ENCODE results near the gene ELK3.
A peak's percentile ranks its signal among the peaks of the same experiment; 100 is the strongest.

The ELK3 gene

GRCh38 chr12:96211988-96212387, 17.8 kb downstream of the ELK3 start:
- Mint-ChIP-seq H3K36me3 (ENCODE audit: low read depth) (peaks cover 18% of the 10 kb centered on the region), H3K9me3 (no peaks in the 10 kb centered on the region), H3K4me3 (no peak overlapping the region), H3K27ac (no peak overlapping the region), H3K4me1 (ENCODE audit: low read depth) (peaks cover 76% of the 10 kb centered on the region), H3K27me3 (no peaks in the 10 kb centered on the region)
- intact Hi-C loops (cut with micrococcal nuclease), result loop anchor here (5.0 to 10.0 kb wide), 2 partner anchors 87 to 195 kb away; no protein-coding TSS in a partner anchor

GRCh38 chr12:96212456-96213375, 18.5 kb downstream of the ELK3 start:
- H3K27me3 Mint-ChIP-seq, result no peaks in the 10 kb centered on the region
- H3K27ac Mint-ChIP-seq, result no peak overlapping the region
- H3K36me3 Mint-ChIP-seq (ENCODE audit: low read depth), result peaks cover 23% of the 10 kb centered on the region
- peaks cover 69% of the 10 kb centered on the region for H3K4me1 Mint-ChIP-seq (ENCODE audit: low read depth)
- intact Hi-C loops (cut with micrococcal nuclease), result loop anchor here (5.0 to 10.0 kb wide), 2 partner anchors 88 to 195 kb away; no protein-coding TSS in a partner anchor
- no peak overlapping the region for H3K4me3 Mint-ChIP-seq
- H3K9me3 Mint-ChIP-seq, result no peaks in the 10 kb centered on the region

- H3K4me1 Mint-ChIP-seq (ENCODE audit: low read depth), result peaks cover 63% of the 10 kb centered on the region
- intact Hi-C loops (cut with micrococcal nuclease), result loop anchor here (5.0 to 10.0 kb wide), 2 partner anchors 89 to 197 kb away; no protein-coding TSS in a partner anchor
- no peak overlapping the region for H3K4me3 Mint-ChIP-seq
- peak overlapping the region; percentile 25 for H3K27ac Mint-ChIP-seq
- peaks cover 25% of the 10 kb centered on the region for H3K36me3 Mint-ChIP-seq (ENCODE audit: low read depth)
- no peaks in the 10 kb centered on the region for H3K9me3 Mint-ChIP-seq
- H3K27me3 Mint-ChIP-seq, result no peaks in the 10 kb centered on the region
Measured at GRCh38 chr12:96213869-96214268, 19.7 kb downstream of the ELK3 start.

GRCh38 chr12:96215919-96216273, 21.7 kb downstream of the ELK3 start:
- Mint-ChIP-seq H3K9me3 (no peaks in the 10 kb centered on the region), H3K27ac (no peak overlapping the region), H3K27me3 (no peaks in the 10 kb centered on the region), H3K36me3 (ENCODE audit: low read depth) (peaks cover 38% of the 10 kb centered on the region), H3K4me3 (no peak overlapping the region), H3K4me1 (ENCODE audit: low read depth) (peaks cover 56% of the 10 kb centered on the region)
- intact Hi-C loops (cut with micrococcal nuclease), result loop anchor here (1.0 to 10.0 kb wide), 3 partner anchors 91 to 300 kb away; no protein-coding TSS in a partner anchor

GRCh38 chr12:96218989-96219678, 25.0 kb downstream of the ELK3 start:
- peak overlapping the region; percentile 14 for H3K27ac Mint-ChIP-seq
- H3K9me3 Mint-ChIP-seq, result no peaks in the 10 kb centered on the region
- intact Hi-C loops (cut with micrococcal nuclease), result loop anchor here (10.0 kb wide), 1 partner anchor 94 kb away; no protein-coding TSS in a partner anchor
- H3K36me3 Mint-ChIP-seq (ENCODE audit: low read depth), result peaks cover 41% of the 10 kb centered on the region
- H3K4me1 Mint-ChIP-seq (ENCODE audit: low read depth), result peaks cover 32% of the 10 kb centered on the region
- no peak overlapping the region for H3K4me3 Mint-ChIP-seq
- H3K27me3 Mint-ChIP-seq, result no peaks in the 10 kb centered on the region

GRCh38 chr12:96219700-96220206, 25.6 kb downstream of the ELK3 start:
- Mint-ChIP-seq H3K4me3 (no peak overlapping the region), H3K9me3 (no peaks in the 10 kb centered on the region), H3K27ac (peak overlapping the region; percentile 14), H3K4me1 (ENCODE audit: low read depth) (peaks cover 32% of the 10 kb centered on the region), H3K36me3 (ENCODE audit: low read depth) (peaks cover 44% of the 10 kb centered on the region), H3K27me3 (no peaks in the 10 kb centered on the region)
- intact Hi-C loops (cut with micrococcal nuclease), result loop anchor here (10.0 kb wide), 1 partner anchor 95 kb away; no protein-coding TSS in a partner anchor

GRCh38 chr12:96220902-96221301, 26.7 kb downstream of the ELK3 start:
- H3K27me3 Mint-ChIP-seq, result no peaks in the 10 kb centered on the region
- H3K27ac Mint-ChIP-seq, result no peak overlapping the region
- no peaks in the 10 kb centered on the region for H3K9me3 Mint-ChIP-seq
- no peak overlapping the region for H3K4me3 Mint-ChIP-seq
- peaks cover 24% of the 10 kb centered on the region for H3K4me1 Mint-ChIP-seq (ENCODE audit: low read depth)
- intact Hi-C loops (cut with micrococcal nuclease), result no loop called here
- H3K36me3 Mint-ChIP-seq (ENCODE audit: low read depth), result peaks cover 56% of the 10 kb centered on the region

GRCh38 chr12:96221391-96221790, 27.2 kb downstream of the ELK3 start:
- H3K27ac Mint-ChIP-seq, result no peak overlapping the region
- H3K36me3 Mint-ChIP-seq (ENCODE audit: low read depth), result peaks cover 61% of the 10 kb centered on the region
- H3K4me3 Mint-ChIP-seq, result no peak overlapping the region
- intact Hi-C loops (cut with micrococcal nuclease), result no loop called here
- H3K9me3 Mint-ChIP-seq, result no peaks in the 10 kb centered on the region
- peaks cover 24% of the 10 kb centered on the region for H3K4me1 Mint-ChIP-seq (ENCODE audit: low read depth)
- H3K27me3 Mint-ChIP-seq, result no peaks in the 10 kb centered on the region

- no peaks in the 10 kb centered on the region for H3K27me3 Mint-ChIP-seq
- no peaks in the 10 kb centered on the region for H3K9me3 Mint-ChIP-seq
- H3K27ac Mint-ChIP-seq, result no peak overlapping the region
- H3K36me3 Mint-ChIP-seq (ENCODE audit: low read depth), result peaks cover 72% of the 10 kb centered on the region
- H3K4me1 Mint-ChIP-seq (ENCODE audit: low read depth), result peaks cover 18% of the 10 kb centered on the region
- intact Hi-C loops (cut with micrococcal nuclease), result no loop called here
- H3K4me3 Mint-ChIP-seq, result no peak overlapping the region
Measured at GRCh38 chr12:96223411-96224218, 29.4 kb downstream of the ELK3 start.

GRCh38 chr12:96224219-96224615, 30.0 kb downstream of the ELK3 start:
- intact Hi-C loops (cut with micrococcal nuclease), result no loop called here
- Mint-ChIP-seq H3K36me3 (ENCODE audit: low read depth) (peaks cover 76% of the 10 kb centered on the region), H3K4me1 (ENCODE audit: low read depth) (peaks cover 18% of the 10 kb centered on the region), H3K4me3 (no peak overlapping the region), H3K27me3 (no peaks in the 10 kb centered on the region), H3K9me3 (no peaks in the 10 kb centered on the region), H3K27ac (no peak overlapping the region)

- peaks cover 75% of the 10 kb centered on the region for H3K36me3 Mint-ChIP-seq (ENCODE audit: low read depth)
- H3K4me3 Mint-ChIP-seq, result no peak overlapping the region
- intact Hi-C loops (cut with micrococcal nuclease), result no loop called here
- no peak overlapping the region for H3K27ac Mint-ChIP-seq
- no peaks in the 10 kb centered on the region for H3K9me3 Mint-ChIP-seq
- H3K4me1 Mint-ChIP-seq (ENCODE audit: low read depth), result peaks cover 8% of the 10 kb centered on the region
- H3K27me3 Mint-ChIP-seq, result no peaks in the 10 kb centered on the region
Measured at GRCh38 chr12:96225044-96225855, 31.1 kb downstream of the ELK3 start.

GRCh38 chr12:96225994-96226399, 31.8 kb downstream of the ELK3 start:
- Mint-ChIP-seq H3K27ac (no peak overlapping the region), H3K27me3 (no peaks in the 10 kb centered on the region), H3K36me3 (ENCODE audit: low read depth) (peaks cover 75% of the 10 kb centered on the region), H3K4me3 (no peak overlapping the region), H3K9me3 (no peaks in the 10 kb centered on the region), H3K4me1 (ENCODE audit: low read depth) (peaks cover 7% of the 10 kb centered on the region)
- intact Hi-C loops (cut with micrococcal nuclease), result no loop called here

- Mint-ChIP-seq H3K36me3 (ENCODE audit: low read depth) (peaks cover 79% of the 10 kb centered on the region), H3K27ac (no peak overlapping the region), H3K9me3 (no peaks in the 10 kb centered on the region), H3K4me3 (no peak overlapping the region), H3K27me3 (no peaks in the 10 kb centered on the region), H3K4me1 (ENCODE audit: low read depth) (peaks cover 7% of the 10 kb centered on the region)
- intact Hi-C loops (cut with micrococcal nuclease), result no loop called here
Measured at GRCh38 chr12:96226401-96226800, 32.2 kb downstream of the ELK3 start.
